Measurements from ENCODE around the gene KIDINS220. TPM values are rescaled to one million over a fixed set of nuclear protein-coding genes. Genes with fewer than 3 reads are reported as not detected.

The KIDINS220 gene
- total and polyA plus RNA-seq, 9 of the 15 experiments (the other 6 are each of a cell fraction or from before 2014, with no cell fraction given): 15.2 to 48.0 (median 34.4) TPM

GRCh38 chr2:8851811-8852560, 14.6 kb upstream of the KIDINS220 start (continued):
- TF ChIP-seq KLF1 (tag; IDR thresholded peaks at IDR 0.05): peak; percentile 60; the same call in 1 of the 2 replicates
- no peak for TF ChIP-seq MXI1 (IDR thresholded peaks at IDR 0.05; ENCODE audit: low read depth, low read length)
- 0 out of 2 replicates have a peak, but pooled peaks have one; percentile 9 for TF ChIP-seq CXXC5 (CRISPR knock-in tag; IDR thresholded peaks at IDR 0.05)
- TF ChIP-seq RAD21 (CRISPR knock-in tag; conservative IDR thresholded peaks at IDR 0.05 in 1 of 2, IDR thresholded peaks at IDR 0.05 in 1 of 2): no peak
- no peak for TF ChIP-seq CREB3 (tag; conservative IDR thresholded peaks at IDR 0.05; ENCODE audit: low read depth)
- no peak for TF ChIP-seq PCBP2 (IDR thresholded peaks at IDR 0.05; ENCODE audit: low read depth, low read length, poor library complexity, severe bottlenecking)
- no peak for TF ChIP-seq MCM3 (IDR thresholded peaks at IDR 0.05)

GRCh38 chr2:8850845-8851487, 13.6 kb upstream of the KIDINS220 start:
- Histone ChIP-seq H3K79me2 (ENCODE audit: control insufficient read depth, insufficient read depth, low read length) (no peaks in the 10 kb centered on the region), H3K4me1 (replicated peaks in 1 of 2; ENCODE audit: control insufficient read depth in 2 of 2, insufficient read depth in 2 of 2, low read length in 2 of 2) (peaks cover 0 to 32% of the 10 kb centered on the region in 2 experiments; a peak in 3 of 5 replicates), H2AFZ (ENCODE audit: low read depth, low read length) (no peak overlapping the region), H3K9ac (ENCODE audit: insufficient read depth in 1 of 2, low read depth in 2 of 2, low read length in 2 of 2) (no peak overlapping the region), H3K27ac (ENCODE audit: extremely low read depth, low read depth, low read length) (no peak overlapping the region), H4K20me1 (replicated peaks; ENCODE audit: control insufficient read depth, insufficient read depth, low read length) (no peaks in the 10 kb centered on the region), H3K27me3 (ENCODE audit: control insufficient read depth in 2 of 2, insufficient read depth in 2 of 2, low read length in 2 of 2) (no peaks in the 10 kb centered on the region), H3K9me3 (replicated peaks; ENCODE audit: control insufficient read depth, insufficient read depth, low read depth, low read length) (no peaks in the 10 kb centered on the region), H3K9me1 (ENCODE audit: control insufficient read depth, insufficient read depth, low read length) (no peaks in the 10 kb centered on the region), H3K4me2 (ENCODE audit: insufficient read depth, low read length) (no peak overlapping the region), H3K36me3 (ENCODE audit: control insufficient read depth, insufficient read depth, low read length) (0 out of 3 replicates have a peak, but pooled peaks cover 4% of the 10 kb centered on the region), H3K4me3 (no peak overlapping the region)
- BruUV-seq (replicated peaks): no TSS peak
- CTCF ChIA-PET (ENCODE audit: low intra/inter-chr PET ratio): no interaction called here
- in situ Hi-C loops (cut with MboI) (no loop called here), intact Hi-C loops (cut with micrococcal nuclease) (no loop called here)
- no peak for FAIRE-seq
- no peak for ATAC-seq
- no peak for DNase-seq (ENCODE audit: extremely low read depth in 1 of 4, low spot score in 3 of 4)
- 82% methylated on average over 8 of the region's 8 CpGs for WGBS (ENCODE audit: insufficient coverage, low coverage, missing lambda C conversion rate)
- TF ChIP-seq MXD1 (CRISPR knock-in tag; IDR thresholded peaks at IDR 0.05; ENCODE audit: borderline replicate concordance, poor library complexity, severe bottlenecking) (no peak), ELK1 (CRISPR knock-in tag; IDR thresholded peaks at IDR 0.05) (no peak), POLR2AphosphoS2 (IDR thresholded peaks at IDR 0.05; ENCODE audit: low read length) (0 out of 2 replicates have a peak, but pooled peaks have one; percentile 32)
- POLR2A ChIA-PET: interaction anchor here (0.7 to 1.8 kb wide), 4 partner anchors 11 to 187 kb away, joined by 3 to 8 read pairs (median 3); no protein-coding TSS in a partner anchor

Measured in K562 (cell line).